ENCODE results near the gene TMX2.

TMX2 gene

GRCh38 chr11:57762235-57762861 lies 50.0 kb downstream of the TMX2 start:
- Histone ChIP-seq H3K4me1 (ENCODE audit: control extremely low read depth in 1 of 4, control insufficient read depth in 4 of 4, insufficient read depth in 4 of 4, low read length in 3 of 4) (peaks cover 12 to 33% (median 25%) of the 10 kb centered on the region in 4 experiments), H3K4me3 (ENCODE audit: control insufficient read depth in 1 of 7, extremely low read depth in 1 of 7, insufficient read depth in 4 of 7, low read depth in 2 of 7, low read length in 6 of 7) (peak overlapping the region in 6 of 7 experiments; percentile 85 to 99 (median 89)), H3K36me3 (ENCODE audit: control insufficient read depth in 4 of 4, insufficient read depth in 4 of 4, low read length in 3 of 4) (peaks cover 0 to 4% (median under 1%) of the 10 kb centered on the region in 4 experiments), H3K9me3 (ENCODE audit: control extremely low read depth in 1 of 5, control insufficient read depth in 4 of 5, insufficient read depth in 2 of 5, low read depth in 1 of 5, low read length in 4 of 5) (no peaks in the 10 kb centered on the region), H3K27ac (ENCODE audit: insufficient read depth in 1 of 2, low read depth in 1 of 2, low read length in 2 of 2, poor library complexity in 1 of 2, severe bottlenecking in 2 of 2) (peak overlapping the region; percentile 93 to 98), H3K27me3 (replicated peaks in 2 of 5; ENCODE audit: control insufficient read depth in 4 of 5, insufficient read depth in 5 of 5, low read length in 4 of 5) (no peaks in the 10 kb centered on the region)
- POLR2A ChIA-PET = interaction anchor here (0.9 to 2.0 kb wide), 6 partner anchors 18 to 36 kb away, joined by 3 to 10 read pairs (median 4); no protein-coding TSS in a partner anchor
- 0% methylated on average over 4 of the region's 9 CpGs for WGBS (ENCODE audit: insufficient coverage)
- CTCF ChIA-PET = interaction anchor here (1.1 to 32.2 kb wide), 4 partner anchors 16 to 61 kb away, joined by 4 to 571 read pairs (median 8); no protein-coding TSS in a partner anchor
- DNase-seq = no peak

GRCh38 chr11:57763568-57763967 lies 51.2 kb downstream of the TMX2 start:
- Histone ChIP-seq H3K27ac (ENCODE audit: insufficient read depth in 1 of 2, low read depth in 1 of 2, low read length in 2 of 2, poor library complexity in 1 of 2, severe bottlenecking in 2 of 2) (peak overlapping the region; percentile 33 to 98), H3K9me3 (ENCODE audit: control extremely low read depth in 1 of 5, control insufficient read depth in 4 of 5, insufficient read depth in 2 of 5, low read depth in 1 of 5, low read length in 4 of 5) (no peaks in the 10 kb centered on the region), H3K36me3 (ENCODE audit: control insufficient read depth in 4 of 4, insufficient read depth in 4 of 4, low read length in 3 of 4) (peaks cover 0 to 5% (median under 1%) of the 10 kb centered on the region in 4 experiments), H3K4me1 (ENCODE audit: control extremely low read depth in 1 of 4, control insufficient read depth in 4 of 4, insufficient read depth in 4 of 4, low read length in 3 of 4) (peaks cover 12 to 35% (median 25%) of the 10 kb centered on the region in 4 experiments), H3K4me3 (ENCODE audit: control insufficient read depth in 1 of 7, extremely low read depth in 1 of 7, insufficient read depth in 4 of 7, low read depth in 2 of 7, low read length in 6 of 7) (peak overlapping the region in 6 of 7 experiments; percentile 85 to 99 (median 89)), H3K27me3 (replicated peaks in 2 of 5; ENCODE audit: control insufficient read depth in 4 of 5, insufficient read depth in 5 of 5, low read length in 4 of 5) (no peaks in the 10 kb centered on the region)
- WGBS (ENCODE audit: insufficient coverage) = 57% methylated on average over 1 of the region's 1 CpG
- ChIA-PET CTCF (interaction anchor here (0.8 to 32.2 kb wide), 4 partner anchors 8 to 750 kb away, joined by 3 to 571 read pairs (median 6); no protein-coding TSS in a partner anchor), POLR2A (interaction anchor here (0.6 to 1.2 kb wide), 3 partner anchors 22 to 137 kb away, joined by 3 to 4 read pairs (median 3); no protein-coding TSS in a partner anchor)
- no peak for DNase-seq

GRCh38 chr11:57764021-57764420 lies 51.6 kb downstream of the TMX2 start:
- no CpG with 5 or more reads among the region's 4 CpGs for WGBS (ENCODE audit: insufficient coverage)
- POLR2A ChIA-PET = interaction anchor here (0.6 to 1.2 kb wide), 2 partner anchors 36 to 136 kb away, joined by 3 to 4 read pairs; no protein-coding TSS in a partner anchor
- peak overlapping the region; percentile 1 to 98 for H3K27ac ChIP-seq (ENCODE audit: insufficient read depth in 1 of 2, low read depth in 1 of 2, low read length in 2 of 2, poor library complexity in 1 of 2, severe bottlenecking in 2 of 2)
- no peak for DNase-seq
- H3K27me3 ChIP-seq (replicated peaks in 2 of 5; ENCODE audit: control insufficient read depth in 4 of 5, insufficient read depth in 5 of 5, low read length in 4 of 5) = no peaks in the 10 kb centered on the region
- peak overlapping the region in 6 of 7 experiments; percentile 85 to 99 (median 89) for H3K4me3 ChIP-seq (ENCODE audit: control insufficient read depth in 1 of 7, extremely low read depth in 1 of 7, insufficient read depth in 4 of 7, low read depth in 2 of 7, low read length in 6 of 7)
- CTCF ChIA-PET = interaction anchor here (0.8 to 32.2 kb wide), 3 partner anchors 8 to 749 kb away, joined by 3 to 571 read pairs (median 4); no protein-coding TSS in a partner anchor
- peaks cover 12 to 36% (median 25%) of the 10 kb centered on the region in 4 experiments for H3K4me1 ChIP-seq (ENCODE audit: control extremely low read depth in 1 of 4, control insufficient read depth in 4 of 4, insufficient read depth in 4 of 4, low read length in 3 of 4)
- peaks cover 0 to 5% (median under 1%) of the 10 kb centered on the region in 4 experiments for H3K36me3 ChIP-seq (ENCODE audit: control insufficient read depth in 4 of 4, insufficient read depth in 4 of 4, low read length in 3 of 4)
- H3K9me3 ChIP-seq (ENCODE audit: control extremely low read depth in 1 of 5, control insufficient read depth in 4 of 5, insufficient read depth in 2 of 5, low read depth in 1 of 5, low read length in 4 of 5) = no peaks in the 10 kb centered on the region

GRCh38 chr11:57764566-57764965 lies 52.2 kb downstream of the TMX2 start:
- peaks cover 0 to 5% (median under 1%) of the 10 kb centered on the region in 4 experiments for H3K36me3 ChIP-seq (ENCODE audit: control insufficient read depth in 4 of 4, insufficient read depth in 4 of 4, low read length in 3 of 4)
- no peaks in the 10 kb centered on the region for H3K9me3 ChIP-seq (ENCODE audit: control extremely low read depth in 1 of 5, control insufficient read depth in 4 of 5, insufficient read depth in 2 of 5, low read depth in 1 of 5, low read length in 4 of 5)
- ChIA-PET CTCF (interaction anchor here (0.8 to 32.2 kb wide), 6 partner anchors 9 to 749 kb away, joined by 3 to 571 read pairs (median 3); partner anchors contain the start of gene BTBD18), POLR2A (interaction anchor here (1.2 kb wide), 1 partner anchor 36 kb away, joined by 3 read pairs; no protein-coding TSS in a partner anchor)
- peaks cover 12 to 36% (median 25%) of the 10 kb centered on the region in 4 experiments for H3K4me1 ChIP-seq (ENCODE audit: control extremely low read depth in 1 of 4, control insufficient read depth in 4 of 4, insufficient read depth in 4 of 4, low read length in 3 of 4)
- peak overlapping the region in 2 of 7 experiments; percentile 87 to 91 for H3K4me3 ChIP-seq (ENCODE audit: control insufficient read depth in 1 of 7, extremely low read depth in 1 of 7, insufficient read depth in 4 of 7, low read depth in 2 of 7, low read length in 6 of 7)
- peak overlapping the region; percentile 1 to 98 for H3K27ac ChIP-seq (ENCODE audit: insufficient read depth in 1 of 2, low read depth in 1 of 2, low read length in 2 of 2, poor library complexity in 1 of 2, severe bottlenecking in 2 of 2)
- DNase-seq = no peak
- no CpG with 5 or more reads among the region's 2 CpGs for WGBS (ENCODE audit: insufficient coverage)
- no peaks in the 10 kb centered on the region for H3K27me3 ChIP-seq (replicated peaks in 2 of 5; ENCODE audit: control insufficient read depth in 4 of 5, insufficient read depth in 5 of 5, low read length in 4 of 5)

GRCh38 chr11:57764972-57765371 lies 52.6 kb downstream of the TMX2 start:
- H3K27me3 ChIP-seq (replicated peaks in 2 of 5; ENCODE audit: control insufficient read depth in 4 of 5, insufficient read depth in 5 of 5, low read length in 4 of 5) = no peaks in the 10 kb centered on the region
- H3K4me3 ChIP-seq (ENCODE audit: control insufficient read depth in 1 of 7, extremely low read depth in 1 of 7, insufficient read depth in 4 of 7, low read depth in 2 of 7, low read length in 6 of 7) = peak overlapping the region in 1 of 7 experiments; percentile 91
- WGBS (ENCODE audit: insufficient coverage) = no CpG with 5 or more reads among the region's 2 CpGs
- ChIA-PET CTCF (interaction anchor here (0.9 to 32.2 kb wide), 5 partner anchors 9 to 32 kb away, joined by 3 to 571 read pairs (median 3); partner anchors contain the start of gene BTBD18), POLR2A (no interaction called here)
- peaks cover 12 to 36% (median 25%) of the 10 kb centered on the region in 4 experiments for H3K4me1 ChIP-seq (ENCODE audit: control extremely low read depth in 1 of 4, control insufficient read depth in 4 of 4, insufficient read depth in 4 of 4, low read length in 3 of 4)
- DNase-seq = no peak
- H3K27ac ChIP-seq (ENCODE audit: insufficient read depth in 1 of 2, low read depth in 1 of 2, low read length in 2 of 2, poor library complexity in 1 of 2, severe bottlenecking in 2 of 2) = no peak overlapping the region
- H3K36me3 ChIP-seq (ENCODE audit: control insufficient read depth in 4 of 4, insufficient read depth in 4 of 4, low read length in 3 of 4) = peaks cover 0 to 5% (median under 1%) of the 10 kb centered on the region in 4 experiments
- no peaks in the 10 kb centered on the region for H3K9me3 ChIP-seq (ENCODE audit: control extremely low read depth in 1 of 5, control insufficient read depth in 4 of 5, insufficient read depth in 2 of 5, low read depth in 1 of 5, low read length in 4 of 5)

GRCh38 chr11:57770793-57771192 lies 58.4 kb downstream of the TMX2 start:
- Histone ChIP-seq H3K4me3 (ENCODE audit: control insufficient read depth in 1 of 7, extremely low read depth in 1 of 7, insufficient read depth in 4 of 7, low read depth in 2 of 7, low read length in 6 of 7) (no peak overlapping the region), H3K36me3 (ENCODE audit: control insufficient read depth in 4 of 4, insufficient read depth in 4 of 4, low read length in 3 of 4) (peaks cover 0 to 5% (median 2%) of the 10 kb centered on the region in 4 experiments), H3K4me1 (ENCODE audit: control extremely low read depth in 1 of 4, control insufficient read depth in 4 of 4, insufficient read depth in 4 of 4, low read length in 3 of 4) (peaks cover 0 to 29% (median 12%) of the 10 kb centered on the region in 4 experiments), H3K27ac (ENCODE audit: insufficient read depth in 1 of 2, low read depth in 1 of 2, low read length in 2 of 2, poor library complexity in 1 of 2, severe bottlenecking in 2 of 2) (no peak overlapping the region), H3K9me3 (ENCODE audit: control extremely low read depth in 1 of 5, control insufficient read depth in 4 of 5, insufficient read depth in 2 of 5, low read depth in 1 of 5, low read length in 4 of 5) (no peaks in the 10 kb centered on the region), H3K27me3 (replicated peaks in 2 of 5; ENCODE audit: control insufficient read depth in 4 of 5, insufficient read depth in 5 of 5, low read length in 4 of 5) (no peaks in the 10 kb centered on the region)
- ChIA-PET CTCF (interaction anchor here (0.8 to 32.2 kb wide), 3 partner anchors 10 to 26 kb away, joined by 3 to 571 read pairs (median 3); no protein-coding TSS in a partner anchor), POLR2A (interaction anchor here (0.6 kb wide), 1 partner anchor 17 kb away, joined by 3 read pairs; no protein-coding TSS in a partner anchor)
- WGBS (ENCODE audit: insufficient coverage) = no CpG with 5 or more reads among the region's 1 CpG
- peak in 1 of 3 donors; percentile 23 for DNase-seq

Data from common myeloid progenitor, CD34-positive (primary cell).